MCF 10A (cell line): ENCODE data around the gene COMMD9. TPM values are rescaled to one million over a fixed set of nuclear protein-coding genes. Genes with fewer than 3 reads are reported as not detected.

Experiments
- BruUV-seq: library from RNA; stranded (reverse); fragments of 400-500 nt; replicated peaks from 2 replicates; lab custom pipeline; 2021; lab: Mats Ljungman, UMichigan
- CTCF ChIA-PET: fragments of 300-600 bp; sonication (Branson Sonifier 250); formaldehyde crosslinking; extraction: SDS; loops from one replicate; lab custom pipeline; 2021; ENCODE audit warnings: antibody characterized with exemption, inconsistent platforms; lab: Yijun Ruan, JAX
- POLR2A ChIA-PET: fragments of 300-600, 350-650 bp; sonication (Branson Sonifier 250); formaldehyde crosslinking; extraction: SDS; loops from one replicate; lab custom pipeline; 2020; ENCODE audit warnings: antibody characterized with exemption, inconsistent platforms; lab: Yijun Ruan, JAX
- DNase-seq: peaks from one replicate; pipeline ENCODE4 v3.0.0-alpha.2; 2018; ENCODE audit not compliant: unreplicated experiment
- H3K27ac Mint-ChIP-seq: one replicate; pipeline ENCODE4 v1.8.0; 2022; ENCODE audit warnings: mild to moderate bottlenecking, low read depth, mixed read lengths; ENCODE audit not compliant: unreplicated experiment
- H3K27me3 Mint-ChIP-seq: one replicate; pipeline ENCODE4 v1.8.0; 2022; ENCODE audit warnings: mixed read lengths; ENCODE audit not compliant: insufficient read depth, unreplicated experiment
- H3K36me3 Mint-ChIP-seq: one replicate; pipeline ENCODE4 v1.8.0; 2022; ENCODE audit warnings: mild to moderate bottlenecking, moderate library complexity, mixed read lengths; ENCODE audit not compliant: insufficient read depth, unreplicated experiment
- H3K4me1 Mint-ChIP-seq: one replicate; pipeline ENCODE4 v1.8.0; 2022; ENCODE audit warnings: mixed read lengths; ENCODE audit not compliant: insufficient read depth, unreplicated experiment
- H3K4me3 Mint-ChIP-seq: one replicate; pipeline ENCODE4 v1.8.0; 2022; ENCODE audit warnings: mild to moderate bottlenecking, moderate library complexity, mixed read lengths; ENCODE audit not compliant: unreplicated experiment
- H3K9me3 Mint-ChIP-seq: one replicate; pipeline ENCODE4 v1.8.0; 2022; ENCODE audit warnings: mixed read lengths; ENCODE audit not compliant: unreplicated experiment
- CTCF ChIP-seq: fragments of 200-600 bp; IDR thresholded peaks from one replicate; pipeline ENCODE4 v1.8.0; 2022; ENCODE audit warnings: antibody characterized with exemption, mild to moderate bottlenecking; ENCODE audit not compliant: unreplicated experiment
- intact Hi-C: fragments of 100-400 bp; cut with micrococcal nuclease; formaldehyde crosslinking; loops from 2 replicates; pipeline ENCODE4 v1.14.1; 2022
- total RNA-seq: library from RNA; stranded (reverse); gene quantifications from 2 replicates; pipeline ENCODE4 v1.2.3, GENCODE V29; 2022

The COMMD9 gene
- total RNA-seq, 1 experiment from 2014 or later = 39.8 TPM

GRCh38 chr11:36317992-36318391, 28.8 kb upstream of the COMMD9 start:
- Mint-ChIP-seq H3K9me3 (no peaks in the 10 kb centered on the region), H3K27me3 (no peaks in the 10 kb centered on the region), H3K36me3 (peaks cover 6% of the 10 kb centered on the region), H3K27ac (no peak overlapping the region), H3K4me1 (peaks cover 4% of the 10 kb centered on the region), H3K4me3 (no peak overlapping the region)
- ChIA-PET CTCF (interaction anchor here (0.7 to 1.3 kb wide), 2 partner anchors 11 to 14 kb away, joined by 3 to 4 read pairs; no protein-coding TSS in a partner anchor), POLR2A (no interaction called here)
- intact Hi-C loops = no loop called here
- BruUV-seq = no TSS peak
- DNase-seq = no peak
- no peak for TF ChIP-seq CTCF

- CTCF ChIA-PET = interaction anchor here (0.7 to 1.1 kb wide), 4 partner anchors 20 to 177 kb away, joined by 3 to 4 read pairs (median 3); partner anchors contain the start of gene PRR5L
- Mint-ChIP-seq H3K27me3 (no peaks in the 10 kb centered on the region), H3K27ac (no peak overlapping the region), H3K36me3 (peaks cover 6% of the 10 kb centered on the region), H3K4me1 (peaks cover 21% of the 10 kb centered on the region), H3K4me3 (no peak overlapping the region), H3K9me3 (no peaks in the 10 kb centered on the region)
- no peak for DNase-seq
- no TSS peak for BruUV-seq
- TF ChIP-seq CTCF = no peak
- intact Hi-C loops = no loop called here
- POLR2A ChIA-PET = no interaction called here
Measured at GRCh38 chr11:36316049-36316448, 26.8 kb upstream of the COMMD9 start.

GRCh38 chr11:36314434-36314767, 25.2 kb upstream of the COMMD9 start:
- ChIA-PET POLR2A (no interaction called here), CTCF (interaction anchor here (0.6 kb wide), 1 partner anchor 34 kb away, joined by 4 read pairs; no protein-coding TSS in a partner anchor)
- H3K36me3 Mint-ChIP-seq = peaks cover 6% of the 10 kb centered on the region

GRCh38 chr11:36313750-36314433, 24.7 kb upstream of the COMMD9 start:
- H3K36me3 Mint-ChIP-seq = peaks cover 6% of the 10 kb centered on the region
- H3K27ac Mint-ChIP-seq = no peak overlapping the region
- no peaks in the 10 kb centered on the region for H3K9me3 Mint-ChIP-seq
- no peaks in the 10 kb centered on the region for H3K27me3 Mint-ChIP-seq
- BruUV-seq = no TSS peak
- H3K4me3 Mint-ChIP-seq = no peak overlapping the region
- TF ChIP-seq CTCF = no peak
- no peak for DNase-seq
- H3K4me1 Mint-ChIP-seq = peaks cover 38% of the 10 kb centered on the region
- ChIA-PET CTCF (interaction anchor here (0.6 to 1.3 kb wide), 2 partner anchors 13 to 34 kb away, joined by 3 to 4 read pairs; no protein-coding TSS in a partner anchor), POLR2A (interaction anchor here (1.1 kb wide), 1 partner anchor 10 kb away, joined by 3 read pairs; no protein-coding TSS in a partner anchor)
- intact Hi-C loops = no loop called here

More at GRCh38 chr11:36314434-36314767, 25.2 kb upstream of the COMMD9 start:
- H3K27ac Mint-ChIP-seq = no peak overlapping the region
- BruUV-seq = no TSS peak
- H3K4me1 Mint-ChIP-seq = peaks cover 34% of the 10 kb centered on the region
- no peaks in the 10 kb centered on the region for H3K9me3 Mint-ChIP-seq
- TF ChIP-seq CTCF = no peak
- H3K4me3 Mint-ChIP-seq = no peak overlapping the region
- no peaks in the 10 kb centered on the region for H3K27me3 Mint-ChIP-seq
- intact Hi-C loops = no loop called here
- no peak for DNase-seq
